Right ventricle myocardium superior (tissue), 1 donor: ENCODE measurements around the gene SLC35F3. TPM values are rescaled to one million over a fixed set of nuclear protein-coding genes. Genes with fewer than 3 reads are reported as not detected.
A peak's percentile ranks its signal among the peaks of the same experiment; 100 is the strongest.
"Not testable (repeated sequence)": the region's sequence is repeated elsewhere in the genome, so short reads cannot be mapped to it uniquely, and the experiment has no call there.

Experiments used
- ATAC-seq: fragments of 200-7000 bp; cut with Tn5 transposase; one replicate; pipeline ENCODE4 v1.9.1; 2020; ENCODE audit warnings: mild to moderate bottlenecking; ENCODE audit not compliant: poor library complexity
- DNase-seq: peaks from one replicate; pipeline ENCODE4 v3.0.0-alpha.2; 2020
- intact Hi-C: fragments of 100-400 bp; cut with DNase I; formaldehyde crosslinking; loops from one replicate; pipeline ENCODE4 v1.11.2; 2022
- total RNA-seq: library from RNA; stranded (reverse); fragmentation: NEBNext Ultra II Directional; extraction: Animal tissue kit (Norgen Biotek cat#: 25700); gene quantifications from one replicate; pipeline ENCODE4 v1.2.1, GENCODE V29; 2021
- donor health status: DM: no; HTN: yes; CAD: no; lungs with severe emphysema.

SLC35F3 gene
- total RNA-seq, 1 donor from 2014 or later: not detected

DNA sequence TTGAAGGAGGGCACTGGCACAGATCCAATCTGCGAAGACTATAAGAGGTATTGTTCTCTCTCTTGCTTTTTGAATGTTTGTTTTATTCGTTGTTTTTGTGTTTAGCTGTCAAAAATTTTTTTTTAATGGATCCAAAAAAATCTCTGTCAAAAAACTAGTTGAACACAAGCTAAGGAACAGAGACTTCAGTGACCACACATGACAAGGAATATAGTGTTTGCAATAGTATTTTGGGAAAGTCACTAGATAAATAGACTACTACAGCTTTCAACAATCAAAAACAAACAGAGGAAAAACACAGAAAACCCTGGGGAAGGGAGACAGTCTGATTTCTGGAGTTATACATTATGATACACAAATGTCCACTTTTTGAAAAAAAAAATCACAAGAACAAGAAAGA is 431.9 kb downstream of the SLC35F3 start:
- DNase-seq: no peak
- intact Hi-C loops: no loop called here
- ATAC-seq: no peak

DNA sequence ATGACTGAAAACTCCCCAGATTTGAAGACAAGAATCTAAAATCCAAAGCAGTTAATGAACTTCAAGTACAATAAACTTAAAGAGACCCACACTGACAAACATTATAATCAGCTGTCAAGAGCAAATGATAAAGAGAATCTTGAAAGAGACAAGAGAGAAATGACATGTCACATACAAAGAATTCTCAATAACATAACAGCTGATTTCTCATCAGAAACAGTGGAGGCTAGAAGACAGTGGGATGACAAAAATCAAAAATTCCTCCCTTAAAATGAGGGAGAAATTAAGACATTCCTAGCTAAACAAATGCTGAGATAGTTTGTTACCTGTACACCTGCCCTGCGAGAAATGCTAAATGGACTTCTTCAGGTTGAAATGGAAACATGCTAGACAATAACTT is 432.8 kb downstream of the SLC35F3 start:
- ATAC-seq: no peak
- DNase-seq: no peak
- intact Hi-C loops: no loop called here

DNA sequence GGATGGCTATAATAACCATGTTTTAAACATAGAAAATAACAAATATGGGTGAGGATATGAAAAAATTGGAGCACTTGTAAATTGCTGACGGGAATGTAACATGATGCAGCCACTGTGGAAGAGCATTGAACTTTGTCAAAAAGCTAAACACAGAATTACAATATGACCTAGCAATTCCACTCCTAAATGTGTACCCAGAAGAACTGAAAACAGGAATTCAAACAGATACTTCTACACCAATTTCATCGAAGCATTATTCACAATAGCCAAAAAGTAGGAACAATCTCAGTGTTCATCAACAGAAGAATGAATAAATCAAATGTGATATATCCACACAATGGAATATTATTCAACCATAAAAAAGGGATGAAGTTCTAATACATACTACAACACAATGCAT is 436.1 kb downstream of the SLC35F3 start:
- DNase-seq: no peak
- intact Hi-C loops: no loop called here
- no peak for ATAC-seq

DNA sequence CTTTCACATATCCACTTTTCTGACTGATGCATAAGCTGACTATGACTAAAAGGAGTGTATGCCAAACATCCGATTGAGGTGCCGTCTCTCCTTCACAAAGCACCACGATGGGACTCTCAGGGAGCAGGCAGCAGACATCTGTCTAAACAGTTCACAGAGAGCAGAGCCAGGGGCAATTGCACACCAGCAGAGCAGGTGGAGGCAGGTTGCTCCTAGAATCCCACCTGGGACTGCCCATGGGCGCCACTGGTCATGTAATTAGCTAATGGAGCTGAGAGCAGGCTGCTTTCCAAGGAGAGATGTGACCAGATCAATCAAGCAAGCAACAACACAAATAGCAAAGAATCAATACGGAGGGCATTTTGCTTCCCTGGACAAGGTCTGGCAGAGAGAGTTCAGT is 438.3 kb downstream of the SLC35F3 start:
- ATAC-seq: no peak
- intact Hi-C loops: no loop called here

DNA sequence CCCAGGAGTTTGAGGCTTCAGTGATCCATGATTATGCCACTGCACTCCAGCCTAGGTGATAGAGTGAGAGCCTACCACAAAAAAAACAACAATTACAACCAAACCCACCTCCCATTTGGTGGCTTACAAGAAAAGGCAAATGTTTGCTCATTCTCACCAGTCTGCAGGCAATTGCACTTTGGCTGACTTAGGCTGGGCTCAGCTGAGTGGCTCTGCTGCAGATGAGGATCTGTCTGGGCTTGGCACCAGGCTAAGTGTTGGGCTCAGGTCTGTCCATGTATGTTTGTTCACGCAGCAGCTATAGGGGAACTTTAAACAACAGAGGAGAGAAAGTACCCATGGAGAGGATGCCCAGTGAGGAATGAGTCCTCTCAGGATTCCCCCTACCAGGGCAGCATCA is 440.8 kb downstream of the SLC35F3 start:
- ATAC-seq (no peak), DNase-seq (no peak)
- intact Hi-C loops: no loop called here

More for the DNA sequence above, 438.3 kb downstream of the SLC35F3 start:
- no peak for DNase-seq

DNA sequence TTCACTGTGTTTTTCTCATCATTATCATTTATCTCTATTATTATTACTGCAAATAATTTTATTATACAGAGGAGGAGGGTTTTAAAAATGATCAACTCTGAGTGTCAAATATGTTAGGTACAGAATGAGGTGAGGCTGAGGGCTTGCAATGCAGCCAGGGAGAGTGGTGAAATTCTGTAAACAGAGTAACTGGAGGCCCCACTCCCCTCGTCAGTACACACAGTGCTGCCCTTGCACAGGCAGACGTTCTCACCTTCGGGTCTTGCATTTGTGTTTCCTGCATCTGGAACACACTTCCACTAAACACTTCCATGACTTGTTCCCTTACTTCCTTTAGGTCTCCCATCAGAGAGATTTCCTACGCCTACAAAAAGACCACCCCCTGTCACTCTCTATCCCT is 444.5 kb downstream of the SLC35F3 start:
- ATAC-seq (no peak), DNase-seq (no peak)
- intact Hi-C loops: no loop called here

DNA sequence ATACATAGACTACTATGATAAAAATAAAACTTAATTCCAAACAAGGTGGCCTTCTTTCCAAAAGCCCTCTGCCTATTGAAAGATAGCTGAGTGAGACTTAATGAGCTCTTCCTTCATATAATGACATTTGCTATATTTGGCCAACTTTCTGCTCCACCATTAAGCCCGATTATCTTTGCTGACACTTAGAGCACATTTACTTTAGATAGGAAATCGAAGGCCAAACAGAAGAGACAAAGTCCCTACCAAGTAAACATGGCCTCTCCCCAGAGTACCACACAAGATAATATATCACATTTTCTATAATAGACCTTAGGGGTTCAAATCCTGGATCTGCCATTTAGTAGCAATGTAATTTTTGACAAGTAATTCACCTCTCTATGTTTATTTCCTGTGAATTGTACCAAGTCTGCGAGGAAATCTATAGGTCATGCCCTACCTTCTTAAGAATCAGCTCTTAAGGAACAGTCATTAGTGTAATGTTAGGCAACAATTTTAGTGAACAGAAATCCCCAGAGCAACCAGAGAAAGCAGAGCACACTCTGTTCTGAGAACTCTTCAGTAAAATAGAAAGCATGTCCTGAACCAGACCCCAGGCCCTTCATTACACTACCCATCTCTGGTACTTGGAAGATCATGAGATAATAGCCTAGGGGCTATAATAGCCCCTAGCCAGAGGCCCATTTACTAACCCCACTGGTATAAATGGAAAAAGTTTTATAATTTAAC is 451.5 kb downstream of the SLC35F3 start:
- ATAC-seq: no peak
- intact Hi-C loops: no loop called here
- no peak for DNase-seq

DNA sequence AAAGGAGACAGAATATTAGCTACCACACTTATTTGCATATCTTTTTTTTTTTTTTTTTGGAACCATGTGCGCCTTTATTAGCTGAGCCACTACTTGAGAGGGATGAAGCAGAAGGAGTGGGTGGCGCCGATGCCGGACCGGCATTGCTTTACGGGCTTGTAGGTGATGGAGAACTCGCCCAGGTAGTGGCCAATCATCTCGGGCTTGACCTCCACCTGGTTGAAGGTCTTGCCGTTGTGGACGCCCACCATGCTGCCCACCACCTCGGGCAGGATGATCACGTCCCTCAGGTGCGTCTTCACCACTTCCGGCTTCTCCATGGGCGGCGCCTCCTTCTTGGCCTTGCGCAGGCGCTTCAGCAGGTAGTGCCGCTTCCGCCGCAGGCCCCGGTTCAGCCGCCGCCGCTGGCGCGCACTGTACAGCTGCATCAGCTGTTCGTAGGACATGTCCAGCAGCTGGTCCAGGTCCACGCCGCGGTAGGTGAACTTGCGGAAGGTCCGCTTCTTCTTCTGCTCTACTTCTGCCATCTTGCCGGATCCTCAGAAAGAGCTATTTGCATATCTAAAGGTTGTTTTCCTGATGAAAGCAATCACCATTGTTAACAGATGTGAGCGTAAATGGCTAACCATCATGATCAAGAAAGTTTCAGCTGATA is 452.3 kb downstream of the SLC35F3 start:
- DNase-seq: peak; percentile 60
- intact Hi-C loops: not testable (repeated sequence)
- peak; percentile 68 for ATAC-seq

DNA sequence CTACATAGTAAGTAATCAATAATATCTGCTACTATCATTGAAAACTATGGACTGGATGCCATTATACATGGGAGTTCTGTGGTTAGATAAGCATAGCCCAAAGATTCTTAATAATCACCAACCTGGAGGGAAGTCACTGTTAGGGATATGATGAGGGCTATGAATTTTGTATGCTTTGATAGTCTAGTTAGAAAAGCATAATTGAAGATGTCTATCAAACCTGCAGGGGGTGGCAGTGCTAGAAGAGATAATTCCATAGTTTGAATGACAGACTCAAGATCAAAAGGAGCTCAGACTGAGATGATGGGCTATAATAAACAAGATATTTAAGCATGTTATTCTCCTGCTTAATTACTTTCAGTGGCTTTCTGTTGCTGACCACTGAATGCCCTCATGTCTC is 453.4 kb downstream of the SLC35F3 start:
- no peak for ATAC-seq
- DNase-seq: no peak
- intact Hi-C loops: no loop called here

DNA sequence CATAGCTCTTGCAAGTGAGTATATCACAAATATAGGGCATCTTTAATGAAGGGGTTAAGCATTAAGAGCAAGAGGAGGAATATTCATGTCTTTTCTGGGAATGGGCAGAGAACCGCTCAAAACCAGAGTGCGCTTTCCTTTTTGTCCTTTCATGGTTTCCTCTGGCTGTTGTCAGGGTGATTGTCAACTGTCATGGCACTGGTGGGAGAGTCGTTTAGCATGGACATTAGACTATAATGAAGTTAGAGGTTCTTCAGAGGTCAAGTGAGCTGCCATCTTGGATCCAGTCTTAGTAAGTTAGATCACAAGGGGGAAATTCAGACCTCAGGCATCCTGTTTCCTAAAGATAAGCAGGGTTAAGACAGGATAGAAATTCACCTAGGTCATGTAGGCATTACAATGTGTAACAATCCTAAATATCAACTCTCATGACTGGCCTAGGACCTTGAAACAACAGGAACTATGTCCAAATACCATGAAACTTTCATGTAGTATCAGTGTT is 456.7 kb downstream of the SLC35F3 start:
- DNase-seq (no peak), ATAC-seq (no peak)
- intact Hi-C loops: no loop called here

DNA sequence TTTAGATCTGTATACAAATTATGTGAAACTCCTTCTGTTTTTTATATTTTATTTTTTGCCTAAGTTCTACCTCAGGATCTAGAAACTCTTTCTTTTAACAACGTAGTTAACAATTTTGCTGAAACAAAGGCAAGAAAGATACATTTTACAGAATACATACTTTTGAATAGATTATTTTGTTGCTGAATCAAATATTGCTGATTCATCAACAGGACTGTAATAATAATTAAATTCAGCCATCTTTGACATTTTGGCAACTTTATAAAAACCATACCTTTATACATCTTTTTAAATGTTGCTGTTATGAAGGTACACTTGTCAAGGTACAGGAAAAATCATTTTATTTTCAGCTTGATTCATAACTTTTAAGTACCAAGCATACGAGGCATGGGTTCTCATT is 458.1 kb downstream of the SLC35F3 start:
- ATAC-seq: no peak

DNA sequence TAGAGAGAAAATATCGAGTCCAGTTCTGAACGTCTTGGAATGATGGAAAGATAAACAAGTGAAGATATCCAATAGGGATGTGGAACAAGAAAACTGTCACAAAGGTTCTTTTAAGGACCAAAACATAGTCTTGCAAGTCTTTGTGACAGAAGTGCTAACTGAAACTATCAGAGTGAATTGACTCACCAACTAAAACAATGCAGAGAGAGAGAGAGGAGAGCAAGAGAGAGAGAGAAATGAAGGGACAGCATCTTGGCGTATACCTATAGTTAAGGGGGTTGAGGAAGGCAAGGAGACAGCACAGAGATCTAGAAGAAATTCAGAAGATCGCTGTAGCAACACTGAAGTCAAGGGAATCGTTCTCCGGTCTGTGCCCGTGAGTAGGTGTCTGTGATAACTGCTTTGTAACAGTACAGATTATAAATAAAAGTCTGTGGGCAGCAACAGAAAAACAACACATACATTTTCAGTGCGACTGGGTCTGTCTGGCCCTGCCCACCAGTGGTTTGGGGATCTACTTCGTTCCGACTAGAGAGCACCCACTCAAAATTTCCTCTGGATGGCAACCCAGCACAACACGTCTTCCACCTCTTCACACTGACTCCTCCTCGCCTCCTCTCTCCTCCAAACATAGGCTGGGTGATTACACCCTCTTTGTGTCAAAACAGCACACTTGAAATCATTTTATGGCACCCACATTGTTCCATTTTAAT is 464.0 kb downstream of the SLC35F3 start:
- DNase-seq (no peak), ATAC-seq (no peak)
- intact Hi-C loops: no loop called here

More for the DNA sequence above, 458.1 kb downstream of the SLC35F3 start:
- intact Hi-C loops: no loop called here
- DNase-seq: no peak

DNA sequence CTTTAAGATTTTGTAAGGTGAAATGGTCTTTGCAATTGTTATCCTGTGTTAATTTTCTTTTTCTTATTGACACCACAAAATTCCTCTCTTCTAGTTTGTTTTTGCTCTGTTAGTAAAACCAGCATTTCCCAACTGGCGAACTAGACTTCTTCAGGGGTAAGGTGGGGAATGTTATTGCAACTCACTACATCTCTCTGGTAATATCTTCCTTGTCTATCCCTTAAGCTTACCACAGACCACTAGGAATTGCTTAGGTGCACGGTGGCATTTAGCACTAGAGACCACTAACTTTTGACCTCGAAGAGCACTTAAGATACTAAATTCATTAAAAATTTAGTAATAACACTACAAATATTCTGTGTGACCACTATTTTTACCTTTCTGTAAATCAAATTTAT is 464.6 kb downstream of the SLC35F3 start:
- intact Hi-C loops: no loop called here
- DNase-seq (no peak), ATAC-seq (no peak)

DNA sequence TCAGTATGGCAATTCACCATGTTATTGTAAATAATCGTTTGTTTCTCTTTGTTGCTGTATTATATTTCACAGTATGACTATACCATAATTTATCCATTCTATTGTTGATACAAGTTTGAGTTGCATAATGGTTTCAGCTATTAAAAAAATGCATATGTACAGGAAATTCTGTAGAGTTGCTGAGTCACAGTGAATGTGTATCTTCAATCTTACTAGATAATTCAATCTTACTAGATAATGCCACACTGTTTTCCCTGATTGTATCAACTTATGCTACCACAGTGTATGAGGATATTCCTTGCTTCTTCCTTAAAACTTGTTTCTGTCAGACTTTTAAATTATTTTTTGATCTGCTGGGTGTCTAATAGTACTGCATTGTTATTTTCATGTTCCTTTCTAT is 465.3 kb downstream of the SLC35F3 start:
- ATAC-seq (no peak), DNase-seq (no peak)
- intact Hi-C loops: no loop called here

DNA sequence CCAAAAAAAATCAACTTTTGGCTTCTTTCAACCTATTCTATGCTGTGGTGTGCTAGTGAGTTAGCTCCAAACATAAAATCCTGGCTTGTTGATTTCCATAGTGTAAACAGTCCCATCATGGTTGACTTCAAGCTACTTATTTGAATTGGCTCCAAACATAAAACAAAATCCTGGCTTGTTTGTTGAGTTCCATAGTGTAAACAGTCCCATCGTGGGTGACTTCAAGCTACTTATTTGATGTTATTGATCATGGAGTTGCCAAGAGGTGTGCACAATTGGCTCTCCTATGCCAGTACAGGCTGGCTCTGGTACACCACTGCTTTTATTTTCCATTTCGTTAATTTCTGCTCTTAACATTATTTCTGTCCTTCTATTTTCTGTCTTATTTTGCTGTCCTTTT is 466.9 kb downstream of the SLC35F3 start:
- ATAC-seq (no peak), DNase-seq (no peak)
- intact Hi-C loops: no loop called here

DNA sequence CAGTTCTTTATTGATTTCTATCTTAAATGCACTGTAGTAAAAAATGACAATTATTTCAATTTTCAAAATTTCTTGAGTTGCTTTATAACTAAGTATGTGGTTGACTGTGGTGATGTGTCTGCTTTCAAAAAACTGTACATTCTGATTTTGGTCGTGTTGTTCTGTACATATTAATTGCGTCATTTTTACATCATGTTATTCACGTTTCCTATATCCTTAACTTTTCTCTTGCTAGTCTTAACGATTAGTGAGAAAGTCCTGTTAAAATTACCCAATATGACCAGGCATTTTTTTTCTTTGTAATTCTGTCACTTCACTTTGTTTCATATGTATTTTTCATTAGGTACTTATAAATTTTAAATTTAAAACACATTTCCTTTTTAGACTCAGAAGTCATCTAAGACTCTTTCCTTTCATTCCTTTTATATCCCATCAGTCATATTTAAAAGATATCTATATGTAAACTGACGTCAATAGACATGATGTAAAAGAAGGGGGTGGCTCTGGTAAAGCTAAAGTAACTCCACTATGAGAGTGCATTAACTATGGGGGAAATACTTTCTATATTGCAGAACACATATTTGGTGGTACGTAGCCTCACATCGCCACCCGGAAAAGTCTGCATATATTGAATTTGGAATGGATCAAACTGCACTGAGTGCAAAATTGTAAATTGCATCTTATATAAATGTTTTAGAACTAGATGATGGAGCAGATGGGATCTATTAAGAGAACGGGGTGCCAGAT is 467.7 kb downstream of the SLC35F3 start:
- intact Hi-C loops: no loop called here
- no peak for ATAC-seq
- no peak for DNase-seq

DNA sequence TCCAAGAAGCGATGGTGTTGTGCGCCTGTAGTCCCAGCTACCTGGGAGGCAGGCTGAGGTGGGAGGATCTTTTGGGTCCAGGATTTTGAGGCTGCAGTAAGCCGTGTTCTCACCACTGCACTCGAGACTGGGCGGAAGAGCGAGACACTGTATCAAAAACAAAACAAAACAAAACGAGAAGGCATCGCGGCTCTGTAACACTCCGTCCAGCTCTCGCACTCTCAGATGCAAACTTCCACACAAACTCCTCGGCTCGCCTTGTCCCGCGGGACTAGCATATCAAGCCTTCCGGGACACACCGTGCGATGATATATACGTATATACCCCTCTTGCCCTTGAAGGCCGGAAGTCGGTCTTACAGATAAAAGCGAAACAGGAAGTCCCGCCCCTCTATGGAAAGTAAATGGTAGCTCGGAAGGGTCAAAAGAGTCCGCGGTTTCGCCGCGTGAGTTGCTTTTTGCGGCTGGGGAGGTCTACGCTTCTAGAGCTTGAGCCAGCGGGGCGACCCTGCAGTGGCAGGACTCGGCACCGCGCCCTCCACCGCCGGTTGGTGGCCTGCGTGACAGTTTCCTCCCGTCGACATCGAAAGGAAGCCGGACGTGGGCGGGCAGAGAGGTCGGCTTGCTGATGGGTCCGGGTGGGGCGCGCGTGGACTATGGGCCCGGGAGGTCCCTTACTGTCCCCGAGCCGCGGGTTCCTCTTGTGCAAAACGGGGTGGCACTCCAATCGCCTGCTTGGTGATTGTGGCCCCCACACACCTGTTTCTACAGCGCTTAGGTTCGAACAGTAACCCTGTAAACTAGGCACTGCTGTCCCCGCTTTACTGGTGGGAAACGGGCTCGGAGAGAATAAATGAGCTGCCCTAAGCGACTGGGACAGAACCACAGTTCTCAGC is 468.8 kb downstream of the SLC35F3 start, which contains the start of gene COA6:
COA6 (plus strand) TSS at position 393 of the 895 bp plus-strand sequence; CDS start at position 404, 11 bp downstream.
- intact Hi-C loops: no loop called here
- DNase-seq (peak; percentile 93), ATAC-seq (peak; percentile 97)

DNA sequence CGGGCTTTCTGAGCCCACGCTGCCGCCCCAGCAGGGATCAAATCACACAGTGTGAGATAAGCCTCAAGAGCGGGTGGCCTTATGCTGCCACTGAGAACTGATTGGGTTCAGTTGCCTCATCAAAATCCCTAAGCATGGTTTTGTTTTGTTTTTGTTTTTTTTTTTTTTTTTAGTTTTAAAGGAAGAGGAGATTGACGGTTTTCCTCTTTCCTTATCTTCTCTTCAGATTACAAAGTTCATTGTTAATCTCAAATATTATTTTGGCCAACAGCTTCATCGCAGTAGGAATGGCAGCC is 469.4 kb downstream of the SLC35F3 start:
- ATAC-seq: peak; percentile 50
- no peak for DNase-seq
- intact Hi-C loops: no loop called here
